ENCODE data around the gene CDKAL1.
"Not testable (repeated sequence)": the region's sequence is repeated elsewhere in the genome, so short reads cannot be mapped to it uniquely, and the experiment has no call there.

The CDKAL1 gene

GRCh38 chr6:20708367-20709124, 174.3 kb downstream of the CDKAL1 start:
- DNase-seq (ENCODE audit: low read depth) = no peak

DNA sequence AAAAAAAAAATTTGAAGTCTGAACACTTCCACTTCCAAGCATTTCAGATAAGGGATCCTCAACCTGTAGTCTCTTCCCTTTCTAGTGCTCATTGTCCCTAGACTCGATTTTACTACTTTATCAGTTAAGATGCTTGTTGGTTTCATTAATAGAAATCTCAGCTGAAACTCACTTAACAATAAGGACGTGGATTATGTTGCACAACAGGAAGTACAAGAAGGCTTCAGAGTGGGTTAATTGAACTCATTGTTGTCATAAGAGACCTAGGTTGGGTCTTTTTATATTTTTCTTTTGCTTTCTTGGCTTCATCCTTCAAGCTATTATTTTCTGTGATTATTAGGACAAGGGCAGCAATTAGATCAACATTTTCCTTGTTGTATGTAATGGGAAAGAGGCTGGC, 175.2 kb downstream of the CDKAL1 start:
- DNase-seq (ENCODE audit: low read depth) = no peak

- no peak for DNase-seq (ENCODE audit: low read depth)
These were observed 176.1 kb downstream of the CDKAL1 start for GRCh38 chr6:20710341-20710740.

GRCh38 chr6:20711518-20711917, 177.3 kb downstream of the CDKAL1 start:
- DNase-seq (ENCODE audit: low read depth) = no peak

- DNase-seq (ENCODE audit: low read depth) = no peak
These were observed 177.8 kb downstream of the CDKAL1 start for GRCh38 chr6:20712011-20712410.

- DNase-seq (ENCODE audit: low read depth) = no peak
These were observed 181.0 kb downstream of the CDKAL1 start for GRCh38 chr6:20715135-20715806.

DNA sequence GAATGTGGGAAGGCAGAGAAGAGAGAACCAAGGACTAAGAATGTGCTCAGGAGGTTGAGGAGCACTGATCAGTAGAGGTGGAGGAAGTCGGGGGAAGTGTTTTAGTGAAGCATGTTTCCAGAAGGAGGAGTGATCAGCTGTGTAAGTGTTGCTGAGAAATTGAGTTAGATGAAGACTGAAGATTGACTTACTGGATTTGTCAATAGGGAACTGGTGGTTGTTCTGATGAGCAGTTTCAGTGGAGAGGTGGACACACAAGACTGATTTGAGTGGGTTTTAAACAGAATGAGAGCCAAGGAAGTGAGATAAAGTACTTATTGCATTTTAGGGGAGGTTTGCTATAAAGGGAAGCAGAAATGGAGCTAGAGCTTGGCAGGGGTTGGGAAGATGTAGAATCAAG, 182.6 kb downstream of the CDKAL1 start:
- no peak for DNase-seq (ENCODE audit: low read depth)

DNA sequence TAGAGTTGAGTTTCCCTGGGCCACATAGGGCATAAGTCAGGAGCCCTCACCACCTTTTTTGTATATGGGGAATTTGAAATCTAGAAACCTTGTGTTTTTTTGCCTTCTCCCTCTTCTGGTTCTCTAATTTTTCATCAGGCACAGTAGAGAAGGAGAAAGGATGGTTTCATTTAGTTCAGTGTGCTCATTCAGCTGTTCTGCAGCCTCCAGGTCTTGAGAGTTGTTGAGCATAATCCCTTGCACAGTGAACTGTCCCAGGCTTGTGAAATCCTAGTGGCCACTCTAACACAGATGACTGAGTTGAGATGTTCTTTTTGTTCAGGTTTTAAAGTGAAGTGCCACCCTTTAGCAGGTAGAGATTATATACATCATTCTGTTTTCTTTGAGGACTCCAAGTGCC, 183.5 kb downstream of the CDKAL1 start:
- DNase-seq (ENCODE audit: low read depth) = no peak

DNA sequence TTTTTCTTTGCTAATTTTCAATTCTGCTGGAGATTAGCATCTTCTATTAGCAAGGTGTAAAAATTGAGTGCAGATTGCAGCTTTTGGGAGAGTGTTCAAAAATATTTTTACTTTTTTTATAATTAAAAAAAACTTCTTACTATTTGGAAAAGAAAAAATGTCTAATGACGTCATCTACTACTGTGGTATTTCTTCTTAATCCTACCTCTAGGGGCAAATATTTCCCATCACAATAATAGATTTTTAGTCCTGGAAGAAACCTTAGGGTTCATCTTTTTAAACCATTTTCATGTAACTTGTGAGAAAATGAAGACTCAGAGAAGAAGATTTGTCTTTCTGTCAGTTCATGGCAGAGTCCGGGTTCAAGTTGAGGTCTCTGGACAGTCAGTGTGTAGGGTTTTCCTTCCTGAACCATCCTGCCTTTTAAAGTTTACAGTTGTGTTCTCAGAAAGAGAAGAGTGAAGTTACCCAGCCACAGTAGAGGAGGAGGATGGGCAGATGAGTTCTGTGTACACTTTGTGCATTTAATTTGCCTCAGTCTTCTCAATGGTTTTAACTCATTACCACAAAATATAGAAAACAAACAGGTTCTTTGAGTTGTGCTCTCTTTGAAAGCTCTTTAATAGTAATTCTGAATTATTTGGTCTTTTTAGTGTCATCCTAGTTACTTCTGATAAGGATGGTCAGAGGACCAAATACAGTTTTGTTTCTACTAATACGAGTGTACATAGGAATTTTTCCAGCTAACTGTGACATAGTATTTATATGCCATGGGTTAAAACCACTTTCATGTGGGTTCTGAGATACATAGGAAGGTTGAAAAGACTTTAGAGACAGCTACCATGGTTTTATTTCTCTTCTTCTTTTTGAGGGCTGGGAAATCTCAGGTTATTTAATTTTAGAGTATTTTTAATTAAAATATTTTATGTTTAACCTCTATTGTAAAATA, 184.7 kb downstream of the CDKAL1 start:
- no peak for DNase-seq (ENCODE audit: low read depth)

DNA sequence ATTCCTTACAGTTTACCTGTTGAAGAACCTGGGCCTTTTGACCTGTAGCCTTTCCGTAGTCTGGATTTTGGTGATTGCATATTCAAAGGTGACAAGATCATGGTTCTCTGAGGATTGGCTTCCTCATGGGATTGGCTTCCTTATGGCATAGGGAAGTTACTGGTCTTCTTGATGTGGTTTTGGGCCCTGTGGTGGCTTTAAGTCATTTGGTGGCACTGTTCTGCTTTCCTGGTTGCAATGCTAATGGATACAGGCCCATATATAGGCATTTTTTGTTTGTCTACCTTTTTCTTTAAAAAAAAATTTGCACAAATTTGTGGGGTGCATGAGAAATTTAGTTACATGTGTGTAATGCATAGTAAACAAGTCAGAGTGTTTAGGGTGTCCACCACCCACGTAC, 185.7 kb downstream of the CDKAL1 start:
- no peak for DNase-seq (ENCODE audit: low read depth)

DNA sequence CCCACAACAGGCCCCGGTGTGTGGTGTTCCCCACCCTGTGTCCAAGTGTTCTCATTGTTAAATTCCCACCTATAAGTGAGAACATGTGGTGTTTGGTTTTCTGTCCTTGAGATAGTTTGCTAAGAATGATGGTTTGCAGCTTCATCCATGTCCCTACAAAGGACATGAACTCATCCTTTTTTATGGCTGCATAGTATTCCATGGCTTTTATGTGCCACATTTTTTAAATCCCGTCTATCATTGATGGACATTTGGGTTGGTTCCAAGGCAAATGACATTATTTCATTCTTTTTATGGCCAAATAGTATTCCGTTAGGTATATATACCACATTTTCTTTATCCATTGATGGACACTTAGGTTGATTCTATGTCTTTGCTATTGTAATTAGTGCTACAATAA, 186.9 kb downstream of the CDKAL1 start:
- DNase-seq (ENCODE audit: low read depth) = not testable (repeated sequence)

DNA sequence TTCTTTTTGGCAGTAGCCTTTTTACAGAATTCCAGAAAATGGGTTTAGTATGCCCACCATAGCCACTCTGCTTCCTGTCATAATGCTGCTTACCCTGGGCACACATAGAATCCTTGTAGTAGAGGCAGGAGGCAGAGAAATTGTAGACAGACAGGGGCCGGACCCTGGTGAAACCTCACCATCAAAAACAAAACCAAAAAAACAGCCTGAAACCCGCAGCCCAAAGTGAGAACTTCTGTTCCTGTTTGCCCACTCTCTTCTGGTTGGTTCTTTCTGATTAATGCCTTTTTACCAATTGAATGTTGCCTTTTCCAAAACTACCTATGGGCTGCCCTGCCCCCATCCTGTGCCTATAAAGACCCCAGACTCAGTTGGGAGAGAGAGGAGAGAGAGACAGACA, 188.2 kb downstream of the CDKAL1 start:
- no peak for DNase-seq (ENCODE audit: low read depth)

- DNase-seq (ENCODE audit: low read depth) = no peak
These were observed 189.0 kb downstream of the CDKAL1 start for GRCh38 chr6:20723236-20723635.

- DNase-seq (ENCODE audit: low read depth) = no peak
These were observed 190.4 kb downstream of the CDKAL1 start for GRCh38 chr6:20724443-20725190.

GRCh38 chr6:20725235-20725634, 191.0 kb downstream of the CDKAL1 start:
- not testable (repeated sequence) for DNase-seq (ENCODE audit: low read depth)

DNA sequence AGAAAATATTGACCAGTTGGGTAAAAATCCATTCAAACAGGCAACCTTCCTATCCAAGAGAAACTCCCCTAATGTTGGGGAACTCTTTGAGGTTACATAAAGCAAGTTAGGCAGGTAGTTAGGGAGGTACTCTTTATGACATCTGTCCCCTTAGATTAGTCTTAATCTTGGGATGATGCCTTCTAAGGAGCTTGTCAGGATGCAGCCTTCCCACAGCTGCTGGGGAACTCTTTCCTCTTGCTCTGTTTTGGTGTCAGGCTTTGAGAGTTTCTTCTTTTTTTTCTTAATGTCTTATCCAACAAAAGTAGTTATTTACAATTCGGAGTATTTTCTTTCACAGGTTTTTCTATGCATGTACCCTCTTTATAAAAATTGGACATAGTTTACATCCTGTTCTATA, 194.8 kb downstream of the CDKAL1 start:
- no peak for DNase-seq (ENCODE audit: low read depth)

GRCh38 chr6:20732362-20732761, 198.1 kb downstream of the CDKAL1 start:
- DNase-seq (ENCODE audit: low read depth) = not testable (repeated sequence)

DNA sequence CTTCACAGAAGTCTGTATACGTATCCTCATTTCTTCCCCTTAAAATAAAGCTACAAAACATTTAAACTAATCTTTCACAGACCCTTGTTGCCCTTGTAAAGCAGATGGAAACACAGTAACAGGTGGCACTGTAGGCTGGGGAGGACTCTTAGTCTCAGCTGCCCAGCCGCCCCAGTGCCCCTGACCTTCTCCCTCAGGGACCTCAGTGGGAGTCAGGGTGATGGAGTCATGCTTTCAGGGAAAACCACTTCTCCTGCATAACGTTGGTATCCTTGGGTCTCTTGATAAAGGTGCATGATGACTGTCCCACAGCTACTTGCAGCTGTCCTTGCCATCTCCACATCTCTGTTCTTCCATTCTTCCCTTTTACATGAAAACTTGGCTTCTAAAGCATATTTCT, 198.6 kb downstream of the CDKAL1 start:
- DNase-seq (ENCODE audit: low read depth) = no peak

DNA sequence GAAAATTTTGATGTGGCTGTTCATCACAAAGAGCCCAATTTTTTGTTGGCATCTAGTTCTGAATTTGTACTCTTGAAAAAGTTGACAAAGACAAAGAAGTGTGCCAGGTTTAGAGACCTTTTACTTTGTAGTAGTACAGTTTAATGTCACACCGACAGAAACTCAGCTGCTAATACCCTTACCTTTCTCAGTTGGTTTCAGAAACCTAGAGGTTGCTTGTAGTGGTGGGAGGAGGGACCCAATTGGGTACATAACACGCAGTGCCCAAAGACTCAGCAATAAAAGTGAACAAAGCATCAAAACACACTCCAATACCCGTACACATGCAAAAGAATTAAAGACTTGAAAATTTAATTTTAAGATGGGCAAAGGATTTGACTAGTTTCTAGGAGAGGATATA, 203.7 kb downstream of the CDKAL1 start:
- DNase-seq (ENCODE audit: low read depth) = no peak

- no peak for DNase-seq (ENCODE audit: low read depth)
These were observed 205.8 kb downstream of the CDKAL1 start for GRCh38 chr6:20740088-20740487.

DNA sequence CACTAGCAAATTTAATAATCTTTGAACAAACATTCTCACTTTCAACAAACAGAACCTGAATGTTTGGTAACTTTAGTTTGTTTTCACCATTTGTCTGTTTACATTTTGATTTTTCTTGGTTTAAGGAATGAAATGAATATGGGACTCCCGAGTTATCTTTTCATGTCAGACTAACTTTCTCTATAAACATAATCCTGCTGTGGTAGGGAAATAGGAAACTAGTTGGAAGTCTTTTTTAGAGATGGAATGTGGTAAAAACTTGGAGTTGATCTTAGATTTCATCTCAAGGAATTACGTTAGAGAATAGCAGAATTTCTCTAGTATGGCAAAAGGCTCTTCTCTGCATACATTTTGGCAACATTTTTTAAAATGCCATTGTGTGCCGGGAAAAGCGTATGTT, 206.5 kb downstream of the CDKAL1 start:
- no peak for DNase-seq (ENCODE audit: low read depth)

DNA sequence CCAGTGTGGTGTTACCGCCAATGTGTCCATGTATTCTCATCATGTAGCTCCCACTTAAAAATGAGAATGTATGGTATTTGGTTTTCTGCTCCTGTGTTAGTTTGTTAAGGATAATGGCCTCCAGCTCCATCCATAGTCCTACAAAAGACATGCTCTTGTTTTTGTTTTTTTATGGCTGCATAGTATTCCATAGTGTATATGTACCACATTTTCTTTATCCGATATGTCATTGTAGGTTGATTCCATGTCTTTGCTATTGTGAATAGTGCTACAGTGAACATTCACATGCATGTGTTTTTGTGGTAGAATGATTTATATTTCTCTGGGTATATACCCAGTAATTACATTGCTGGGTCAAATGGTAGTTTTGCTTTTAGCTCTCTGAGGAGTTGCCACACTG, 207.2 kb downstream of the CDKAL1 start:
- DNase-seq (ENCODE audit: low read depth) = no peak
